Measurements from ENCODE around the gene OR4D2. TPM values are rescaled to one million over a fixed set of nuclear protein-coding genes. Genes with fewer than 3 reads are reported as not detected.

The OR4D2 gene
- total and polyA plus RNA-seq, 2 donors from 2014 or later: not detected

GRCh38 chr17:58202859-58203258, 36.1 kb downstream of the OR4D2 start:
- intact Hi-C loops (cut with DNase I): no loop called here
- Histone ChIP-seq H3K9ac (ENCODE audit: low read length in 3 of 3) (no peak overlapping the region), H3K27me3 (ENCODE audit: control insufficient read depth, insufficient read depth, low read length) (peaks cover 2% of the 10 kb centered on the region), H3K27ac (ENCODE audit: low read depth in 2 of 2, low read length in 2 of 2) (no peak overlapping the region), H3K4me1 (ENCODE audit: control insufficient read depth in 2 of 3, insufficient read depth in 2 of 3, low read depth in 1 of 3, low read length in 3 of 3) (no peaks in the 10 kb centered on the region), H3K36me3 (ENCODE audit: control insufficient read depth in 2 of 3, insufficient read depth in 3 of 3, low read length in 3 of 3) (peaks cover 0 to 8% (median 6%) of the 10 kb centered on the region in 3 donors), H3K4me3 (ENCODE audit: low read length in 3 of 3) (no peak overlapping the region), H3K9me3 (ENCODE audit: control insufficient read depth in 2 of 3, insufficient read depth in 1 of 3, low read length in 3 of 3) (no peaks in the 10 kb centered on the region)
- TF ChIP-seq, protein P1, sequence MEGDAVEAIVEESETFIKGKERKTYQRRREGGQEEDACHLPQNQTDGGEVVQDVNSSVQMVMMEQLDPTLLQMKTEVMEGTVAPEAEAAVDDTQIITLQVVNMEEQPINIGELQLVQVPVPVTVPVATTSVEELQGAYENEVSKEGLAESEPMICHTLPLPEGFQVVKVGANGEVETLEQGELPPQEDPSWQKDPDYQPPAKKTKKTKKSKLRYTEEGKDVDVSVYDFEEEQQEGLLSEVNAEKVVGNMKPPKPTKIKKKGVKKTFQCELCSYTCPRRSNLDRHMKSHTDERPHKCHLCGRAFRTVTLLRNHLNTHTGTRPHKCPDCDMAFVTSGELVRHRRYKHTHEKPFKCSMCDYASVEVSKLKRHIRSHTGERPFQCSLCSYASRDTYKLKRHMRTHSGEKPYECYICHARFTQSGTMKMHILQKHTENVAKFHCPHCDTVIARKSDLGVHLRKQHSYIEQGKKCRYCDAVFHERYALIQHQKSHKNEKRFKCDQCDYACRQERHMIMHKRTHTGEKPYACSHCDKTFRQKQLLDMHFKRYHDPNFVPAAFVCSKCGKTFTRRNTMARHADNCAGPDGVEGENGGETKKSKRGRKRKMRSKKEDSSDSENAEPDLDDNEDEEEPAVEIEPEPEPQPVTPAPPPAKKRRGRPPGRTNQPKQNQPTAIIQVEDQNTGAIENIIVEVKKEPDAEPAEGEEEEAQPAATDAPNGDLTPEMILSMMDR (IDR thresholded peaks at IDR 0.05; ENCODE audit: borderline replicate concordance, extremely low read depth, insufficient read depth): no peak
- FAIRE-seq: no peak
- no peak for DNase-seq

DNA sequence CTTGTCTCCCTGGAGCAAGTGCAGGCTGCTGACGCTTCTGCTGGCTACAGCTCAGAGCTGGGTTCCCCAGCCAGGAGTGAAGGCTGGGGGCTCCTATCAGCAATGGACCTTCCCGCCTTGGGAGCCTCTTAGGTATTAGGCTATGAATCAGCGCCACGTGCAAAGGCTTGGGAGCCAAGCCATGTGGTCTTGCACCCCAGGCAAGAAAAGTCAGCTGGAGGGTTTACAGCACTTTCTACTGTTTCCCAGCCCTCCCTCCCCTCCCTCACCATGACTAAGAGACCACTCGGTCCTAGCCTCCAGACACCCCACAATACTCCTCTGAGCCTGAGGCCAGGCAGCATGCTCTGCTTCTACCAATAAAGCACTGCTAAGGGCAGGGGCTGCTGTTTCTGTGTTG, 38.0 kb downstream of the OR4D2 start:
- Histone ChIP-seq H3K9ac (ENCODE audit: low read length in 3 of 3) (no peak overlapping the region), H3K4me3 (ENCODE audit: low read length in 3 of 3) (no peak overlapping the region), H3K27ac (ENCODE audit: low read depth in 2 of 2, low read length in 2 of 2) (no peak overlapping the region), H3K36me3 (ENCODE audit: control insufficient read depth in 2 of 3, insufficient read depth in 3 of 3, low read length in 3 of 3) (peaks cover 0 to 15% (median 10%) of the 10 kb centered on the region in 3 donors), H3K9me3 (ENCODE audit: control insufficient read depth in 2 of 3, insufficient read depth in 1 of 3, low read length in 3 of 3) (no peaks in the 10 kb centered on the region), H3K4me1 (ENCODE audit: control insufficient read depth in 2 of 3, insufficient read depth in 2 of 3, low read depth in 1 of 3, low read length in 3 of 3) (peaks cover 0 to 2% (median 0%) of the 10 kb centered on the region in 3 donors), H3K27me3 (ENCODE audit: control insufficient read depth, insufficient read depth, low read length) (no peaks in the 10 kb centered on the region)
- TF ChIP-seq, protein P1 (IDR thresholded peaks at IDR 0.05; ENCODE audit: borderline replicate concordance, extremely low read depth, insufficient read depth): no peak
- no peak for DNase-seq
- FAIRE-seq: no peak
- intact Hi-C loops (cut with DNase I): no loop called here

DNA sequence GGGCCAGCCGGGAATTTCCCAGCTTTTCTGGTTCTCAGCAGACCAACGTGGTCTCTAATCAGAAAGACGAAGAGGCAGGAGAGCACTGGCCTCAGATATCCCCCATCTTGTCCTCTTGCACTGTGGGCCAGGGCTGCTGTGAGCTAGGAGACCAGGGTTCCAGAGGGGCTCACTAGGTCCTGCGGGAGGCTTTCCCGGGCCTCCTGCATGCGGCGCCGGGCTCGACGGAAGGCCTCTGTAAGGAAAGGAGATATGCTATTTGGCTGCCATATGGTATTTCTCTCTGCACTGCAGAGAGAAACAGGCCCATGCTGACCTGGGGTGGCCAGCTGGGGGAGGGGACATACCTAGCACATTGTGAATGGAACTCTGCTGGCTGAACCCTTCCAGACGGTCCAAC, 39.2 kb downstream of the OR4D2 start:
- FAIRE-seq: no peak
- DNase-seq: no peak
- no peak overlapping the region for H3K27ac ChIP-seq (ENCODE audit: low read depth in 2 of 2, low read length in 2 of 2)
- H3K36me3 ChIP-seq (ENCODE audit: control insufficient read depth in 2 of 3, insufficient read depth in 3 of 3, low read length in 3 of 3): peaks cover 2 to 21% (median 18%) of the 10 kb centered on the region in 3 donors
- H3K4me3 ChIP-seq (ENCODE audit: low read length in 3 of 3): no peak overlapping the region
- intact Hi-C loops (cut with DNase I): no loop called here
- TF ChIP-seq, protein P1 (IDR thresholded peaks at IDR 0.05; ENCODE audit: borderline replicate concordance, extremely low read depth, insufficient read depth): no peak
- peaks cover 0 to 2% (median 0%) of the 10 kb centered on the region in 3 donors for H3K4me1 ChIP-seq (ENCODE audit: control insufficient read depth in 2 of 3, insufficient read depth in 2 of 3, low read depth in 1 of 3, low read length in 3 of 3)
- no peak overlapping the region for H3K9ac ChIP-seq (ENCODE audit: low read length in 3 of 3)
- H3K9me3 ChIP-seq (ENCODE audit: control insufficient read depth in 2 of 3, insufficient read depth in 1 of 3, low read length in 3 of 3): no peaks in the 10 kb centered on the region
- no peaks in the 10 kb centered on the region for H3K27me3 ChIP-seq (ENCODE audit: control insufficient read depth, insufficient read depth, low read length)

- DNase-seq (no peak), FAIRE-seq (no peak)
- Histone ChIP-seq H3K9ac (ENCODE audit: low read length in 3 of 3) (no peak overlapping the region), H3K4me3 (ENCODE audit: low read length in 3 of 3) (no peak overlapping the region), H3K36me3 (ENCODE audit: control insufficient read depth in 2 of 3, insufficient read depth in 3 of 3, low read length in 3 of 3) (peaks cover 4 to 27% (median 26%) of the 10 kb centered on the region in 3 donors), H3K9me3 (ENCODE audit: control insufficient read depth in 2 of 3, insufficient read depth in 1 of 3, low read length in 3 of 3) (no peaks in the 10 kb centered on the region), H3K4me1 (ENCODE audit: control insufficient read depth in 2 of 3, insufficient read depth in 2 of 3, low read depth in 1 of 3, low read length in 3 of 3) (peaks cover 0 to 2% (median 0%) of the 10 kb centered on the region in 3 donors), H3K27me3 (ENCODE audit: control insufficient read depth, insufficient read depth, low read length) (no peaks in the 10 kb centered on the region), H3K27ac (ENCODE audit: low read depth in 2 of 2, low read length in 2 of 2) (no peak overlapping the region)
- intact Hi-C loops (cut with DNase I): no loop called here
- TF ChIP-seq, protein P1 (IDR thresholded peaks at IDR 0.05; ENCODE audit: borderline replicate concordance, extremely low read depth, insufficient read depth): no peak
Observed at GRCh38 chr17:58207451-58207850, 40.7 kb downstream of the OR4D2 start.
